C4-2B (cell line): Measurements from ENCODE around the gene CYTIP.

Source experiments
- CTCF ChIP-seq: fragments of 450-650 bp; conservative IDR thresholded peaks from 2 replicates; pipeline ENCODE4 v1.5.1; 2017; ENCODE audit warnings: mild to moderate bottlenecking
- ZFX ChIP-seq: fragments of 450-650 bp; IDR thresholded peaks from 2 replicates; pipeline ENCODE4 v1.6.1; 2017

- TF ChIP-seq CTCF (no peak), ZFX (no peak)
Measured at GRCh38 chr2:157420771-157421323, 23.0 kb downstream of the CYTIP start.
